ENCODE measurements around the gene PPP1CC. TPM values are rescaled to one million over a fixed set of nuclear protein-coding genes. Genes with fewer than 3 reads are reported as not detected.

The PPP1CC gene
- total RNA-seq, 1 experiment from 2014 or later: 321 TPM

- CTCF ChIA-PET: no interaction called here
- ATAC-seq: no peak
Measured at GRCh38 chr12:110733089-110733715, 9.5 kb downstream of the PPP1CC start.

GRCh38 chr12:110732572-110732971 lies 10.1 kb downstream of the PPP1CC start:
- DNase-seq (ENCODE audit: low spot score): no peak
- no peaks in the 10 kb centered on the region for H3K27me3 Mint-ChIP-seq (ENCODE audit: low read depth)
- H3K9me3 Mint-ChIP-seq: no peaks in the 10 kb centered on the region
- peaks cover 55% of the 10 kb centered on the region for H3K36me3 Mint-ChIP-seq
- POLR2A ChIA-PET: interaction anchor here (0.8 kb wide), 1 partner anchor 10 kb away, joined by 4 read pairs; the partner anchor contains the start of gene PPP1CC
- CTCF ChIA-PET: no interaction called here
- H3K27ac Mint-ChIP-seq: peak overlapping the region; percentile 72
- no peak for ATAC-seq
- H3K4me1 Mint-ChIP-seq: peaks cover 40% of the 10 kb centered on the region
- no peak overlapping the region for H3K4me3 Mint-ChIP-seq
- TF ChIP-seq GABPB1 (CRISPR knock-in tag; IDR thresholded peaks at IDR 0.05): no peak
- TF ChIP-seq ZNF396 (CRISPR knock-in tag; IDR thresholded peaks at IDR 0.05; ENCODE audit: borderline replicate concordance): no peak
- no peak for TF ChIP-seq ATF3 (CRISPR knock-in tag; conservative IDR thresholded peaks at IDR 0.05)
- TF ChIP-seq, protein P1, sequence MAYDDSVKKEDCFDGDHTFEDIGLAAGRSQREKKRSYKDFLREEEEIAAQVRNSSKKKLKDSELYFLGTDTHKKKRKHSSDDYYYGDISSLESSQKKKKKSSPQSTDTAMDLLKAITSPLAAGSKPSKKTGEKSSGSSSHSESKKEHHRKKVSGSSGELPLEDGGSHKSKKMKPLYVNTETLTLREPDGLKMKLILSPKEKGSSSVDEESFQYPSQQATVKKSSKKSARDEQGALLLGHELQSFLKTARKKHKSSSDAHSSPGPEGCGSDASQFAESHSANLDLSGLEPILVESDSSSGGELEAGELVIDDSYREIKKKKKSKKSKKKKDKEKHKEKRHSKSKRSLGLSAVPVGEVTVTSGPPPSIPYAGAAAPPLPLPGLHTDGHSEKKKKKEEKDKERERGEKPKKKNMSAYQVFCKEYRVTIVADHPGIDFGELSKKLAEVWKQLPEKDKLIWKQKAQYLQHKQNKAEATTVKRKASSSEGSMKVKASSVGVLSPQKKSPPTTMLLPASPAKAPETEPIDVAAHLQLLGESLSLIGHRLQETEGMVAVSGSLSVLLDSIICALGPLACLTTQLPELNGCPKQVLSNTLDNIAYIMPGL (CRISPR knock-in tag; IDR thresholded peaks at IDR 0.05): no peak
- TF ChIP-seq OVOL2 (CRISPR knock-in tag; IDR thresholded peaks at IDR 0.05; ENCODE audit: borderline replicate concordance): no peak
- TF ChIP-seq MLX (CRISPR knock-in tag; IDR thresholded peaks at IDR 0.05): no peak
- no peak for TF ChIP-seq FOXP1 (CRISPR knock-in tag; IDR thresholded peaks at IDR 0.05; ENCODE audit: borderline replicate concordance)
- TF ChIP-seq NR2C2 (CRISPR knock-in tag; IDR thresholded peaks at IDR 0.05): no peak
- no peak for TF ChIP-seq TEAD1 (CRISPR knock-in tag; IDR thresholded peaks at IDR 0.05)

More at GRCh38 chr12:110733089-110733715, 9.5 kb downstream of the PPP1CC start:
- Mint-ChIP-seq H3K4me1 (peaks cover 41% of the 10 kb centered on the region), H3K27me3 (ENCODE audit: low read depth) (no peaks in the 10 kb centered on the region), H3K27ac (peak overlapping the region; percentile 57; the same call in 1 of the 2 replicates), H3K9me3 (no peaks in the 10 kb centered on the region), H3K4me3 (no peak overlapping the region), H3K36me3 (peaks cover 51% of the 10 kb centered on the region)
- POLR2A ChIA-PET: interaction anchor here (0.8 kb wide), 1 partner anchor 9 kb away, joined by 4 read pairs; the partner anchor contains the start of gene PPP1CC
- no peak for DNase-seq (ENCODE audit: low spot score)
- TF ChIP-seq, protein P2, sequence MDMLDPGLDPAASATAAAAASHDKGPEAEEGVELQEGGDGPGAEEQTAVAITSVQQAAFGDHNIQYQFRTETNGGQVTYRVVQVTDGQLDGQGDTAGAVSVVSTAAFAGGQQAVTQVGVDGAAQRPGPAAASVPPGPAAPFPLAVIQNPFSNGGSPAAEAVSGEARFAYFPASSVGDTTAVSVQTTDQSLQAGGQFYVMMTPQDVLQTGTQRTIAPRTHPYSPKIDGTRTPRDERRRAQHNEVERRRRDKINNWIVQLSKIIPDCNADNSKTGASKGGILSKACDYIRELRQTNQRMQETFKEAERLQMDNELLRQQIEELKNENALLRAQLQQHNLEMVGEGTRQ (CRISPR knock-in tag; IDR thresholded peaks at IDR 0.05): no peak
- TF ChIP-seq, protein P3, sequence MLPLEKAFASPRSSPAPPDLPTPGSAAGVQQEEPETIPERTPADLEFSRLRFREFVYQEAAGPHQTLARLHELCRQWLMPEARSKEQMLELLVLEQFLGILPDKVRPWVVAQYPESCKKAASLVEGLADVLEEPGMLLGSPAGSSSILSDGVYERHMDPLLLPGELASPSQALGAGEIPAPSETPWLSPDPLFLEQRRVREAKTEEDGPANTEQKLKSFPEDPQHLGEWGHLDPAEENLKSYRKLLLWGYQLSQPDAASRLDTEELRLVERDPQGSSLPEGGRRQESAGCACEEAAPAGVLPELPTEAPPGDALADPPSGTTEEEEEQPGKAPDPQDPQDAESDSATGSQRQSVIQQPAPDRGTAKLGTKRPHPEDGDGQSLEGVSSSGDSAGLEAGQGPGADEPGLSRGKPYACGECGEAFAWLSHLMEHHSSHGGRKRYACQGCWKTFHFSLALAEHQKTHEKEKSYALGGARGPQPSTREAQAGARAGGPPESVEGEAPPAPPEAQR (CRISPR knock-in tag; IDR thresholded peaks at IDR 0.05): no peak
- TF ChIP-seq CREB1 (CRISPR knock-in tag; IDR thresholded peaks at IDR 0.05) (no peak), PRRX2 (CRISPR knock-in tag; IDR thresholded peaks at IDR 0.05) (no peak), RELA (CRISPR knock-in tag; IDR thresholded peaks at IDR 0.05; ENCODE audit: borderline replicate concordance) (no peak), JUN (CRISPR knock-in tag; IDR thresholded peaks at IDR 0.05) (no peak), GRHL2 (CRISPR knock-in tag; IDR thresholded peaks at IDR 0.05; ENCODE audit: insufficient replicate concordance, severe bottlenecking) (no peak), ATF6 (CRISPR knock-in tag; IDR thresholded peaks at IDR 0.05) (no peak), AR (CRISPR knock-in tag; IDR thresholded peaks at IDR 0.05) (no peak), NFE2L1 (CRISPR knock-in tag; IDR thresholded peaks at IDR 0.05) (no peak)
- TF ChIP-seq, protein P4, sequence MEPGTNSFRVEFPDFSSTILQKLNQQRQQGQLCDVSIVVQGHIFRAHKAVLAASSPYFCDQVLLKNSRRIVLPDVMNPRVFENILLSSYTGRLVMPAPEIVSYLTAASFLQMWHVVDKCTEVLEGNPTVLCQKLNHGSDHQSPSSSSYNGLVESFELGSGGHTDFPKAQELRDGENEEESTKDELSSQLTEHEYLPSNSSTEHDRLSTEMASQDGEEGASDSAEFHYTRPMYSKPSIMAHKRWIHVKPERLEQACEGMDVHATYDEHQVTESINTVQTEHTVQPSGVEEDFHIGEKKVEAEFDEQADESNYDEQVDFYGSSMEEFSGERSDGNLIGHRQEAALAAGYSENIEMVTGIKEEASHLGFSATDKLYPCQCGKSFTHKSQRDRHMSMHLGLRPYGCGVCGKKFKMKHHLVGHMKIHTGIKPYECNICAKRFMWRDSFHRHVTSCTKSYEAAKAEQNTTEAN (CRISPR knock-in tag; IDR thresholded peaks at IDR 0.05): no peak
